ENCODE results near the gene GRIN2A.

- TF ChIP-seq EZH2 (IDR thresholded peaks at IDR 0.05; ENCODE audit: borderline replicate concordance, low read depth, low read length, severe bottlenecking), result no peak
- TF ChIP-seq, protein P1, sequence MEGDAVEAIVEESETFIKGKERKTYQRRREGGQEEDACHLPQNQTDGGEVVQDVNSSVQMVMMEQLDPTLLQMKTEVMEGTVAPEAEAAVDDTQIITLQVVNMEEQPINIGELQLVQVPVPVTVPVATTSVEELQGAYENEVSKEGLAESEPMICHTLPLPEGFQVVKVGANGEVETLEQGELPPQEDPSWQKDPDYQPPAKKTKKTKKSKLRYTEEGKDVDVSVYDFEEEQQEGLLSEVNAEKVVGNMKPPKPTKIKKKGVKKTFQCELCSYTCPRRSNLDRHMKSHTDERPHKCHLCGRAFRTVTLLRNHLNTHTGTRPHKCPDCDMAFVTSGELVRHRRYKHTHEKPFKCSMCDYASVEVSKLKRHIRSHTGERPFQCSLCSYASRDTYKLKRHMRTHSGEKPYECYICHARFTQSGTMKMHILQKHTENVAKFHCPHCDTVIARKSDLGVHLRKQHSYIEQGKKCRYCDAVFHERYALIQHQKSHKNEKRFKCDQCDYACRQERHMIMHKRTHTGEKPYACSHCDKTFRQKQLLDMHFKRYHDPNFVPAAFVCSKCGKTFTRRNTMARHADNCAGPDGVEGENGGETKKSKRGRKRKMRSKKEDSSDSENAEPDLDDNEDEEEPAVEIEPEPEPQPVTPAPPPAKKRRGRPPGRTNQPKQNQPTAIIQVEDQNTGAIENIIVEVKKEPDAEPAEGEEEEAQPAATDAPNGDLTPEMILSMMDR (IDR thresholded peaks at IDR 0.05; ENCODE audit: extremely low read depth in 1 of 2, insufficient read depth in 1 of 2, low read depth in 1 of 2, low read length in 2 of 2), result no peak
- TF ChIP-seq, protein P2, sequence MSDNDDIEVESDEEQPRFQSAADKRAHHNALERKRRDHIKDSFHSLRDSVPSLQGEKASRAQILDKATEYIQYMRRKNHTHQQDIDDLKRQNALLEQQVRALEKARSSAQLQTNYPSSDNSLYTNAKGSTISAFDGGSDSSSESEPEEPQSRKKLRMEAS (IDR thresholded peaks at IDR 0.05; ENCODE audit: insufficient read depth, insufficient read length), result no peak
- TF ChIP-seq POLR2AphosphoS5 (IDR thresholded peaks at IDR 0.05; ENCODE audit: insufficient read depth, low read depth, low read length), result no peak
- no peak for TF ChIP-seq POLR2A (IDR thresholded peaks at IDR 0.05; ENCODE audit: low read depth, low read length)
- TF ChIP-seq GATA2 (IDR thresholded peaks at IDR 0.05; ENCODE audit: insufficient read depth, insufficient read length, low read depth, low read length), result no peak
- no peak for TF ChIP-seq FOS (IDR thresholded peaks at IDR 0.05; ENCODE audit: borderline replicate concordance, insufficient read depth, low read length)
- no peak for TF ChIP-seq MYC (IDR thresholded peaks at IDR 0.05; ENCODE audit: low read depth, low read length)
- TF ChIP-seq JUN (IDR thresholded peaks at IDR 0.05; ENCODE audit: borderline replicate concordance, insufficient read depth, insufficient read length, low read depth), result no peak
Observed at GRCh38 chr16:9736547-9736946, 445.7 kb downstream of the GRIN2A start.
